H1 (cell line): ENCODE results near the gene SLC26A6. TPM values are rescaled to one million over a fixed set of nuclear protein-coding genes. Genes with fewer than 3 reads are reported as not detected.

ENCODE experiments used
- CTCF ChIA-PET: fragments of 300-600 bp; sonication (Branson Sonifier 250); formaldehyde crosslinking; loops from one replicate; lab custom pipeline; 2021; ENCODE audit not compliant: partially characterized antibody; lab: Charles Lee
- POLR2A ChIA-PET: fragments of 300-600 bp; sonication (Branson Sonifier 250); formaldehyde crosslinking; loops from one replicate; lab custom pipeline; 2021; ENCODE audit warnings: inconsistent platforms; ENCODE audit not compliant: partially characterized antibody; lab: Charles Lee
- DNase-seq, 2 experiments: peaks; one replicate each; pipeline versions ENCODE4 v3.0.0 to v3.0.0-alpha.2; 2010 to 2022; ENCODE audit warnings: low spot score in 2 of 2, low read depth in 1 of 2, mixed read lengths in 1 of 2
- FAIRE-seq: peaks from 2 replicates; lab custom pipeline; 2011; peaks lifted over from hg19 to GRCh38; lab: Jason Lieb, UNC
- H2AFZ ChIP-seq: 2 replicates; pipeline ENCODE4 v1.8.1; 2012; ENCODE audit warnings: low read length, inconsistent platforms
- H2AK5ac ChIP-seq: 2 replicates; pipeline ENCODE4 v1.6.1; 2013; ENCODE audit warnings: low read depth, low read length
- H2BK120ac ChIP-seq: replicated peaks from 2 replicates; pipeline ENCODE3; 2013; ENCODE audit warnings: low read depth, low read length, inconsistent platforms
- H2BK12ac ChIP-seq: 2 replicates; pipeline ENCODE4 v1.6.1; 2013; ENCODE audit warnings: low read depth, low read length
- H2BK15ac ChIP-seq: 2 replicates; pipeline ENCODE4 v1.6.1; 2013; ENCODE audit warnings: low read length
- H2BK20ac ChIP-seq: 2 replicates; pipeline ENCODE4 v1.6.1; 2013; ENCODE audit warnings: low read length
- H2BK5ac ChIP-seq: 2 replicates; pipeline ENCODE4 v1.6.1; 2013; ENCODE audit warnings: low read depth, low read length
- H3K14ac ChIP-seq: 2 replicates; pipeline ENCODE4 v1.6.1; 2013; ENCODE audit warnings: inconsistent platforms; ENCODE audit not compliant: insufficient read length
- H3K18ac ChIP-seq: 2 replicates; pipeline ENCODE4 v1.6.1; 2013; ENCODE audit warnings: low read length; ENCODE audit errors: extremely low read depth
- H3K23ac ChIP-seq: 2 replicates; pipeline ENCODE4 v1.6.1; 2013; ENCODE audit warnings: inconsistent platforms; ENCODE audit not compliant: insufficient read length
- H3K23me2 ChIP-seq: 2 replicates; pipeline ENCODE4 v1.6.1; 2013; ENCODE audit warnings: low read depth, low read length
- H3K27ac ChIP-seq: 2 replicates; pipeline ENCODE4 v1.6.1; 2011; ENCODE audit warnings: low read depth, low read length, inconsistent platforms
- H3K27me3 ChIP-seq, 4 experiments: replicated peaks in 1 of 4; 1 replicate in 1 of 4; 2 replicates in 3 of 4; pipeline versions ENCODE4 v1.6.1 to v1.8.1; 2011 to 2013; ENCODE audit warnings: low read length in 3 of 4, mild to moderate bottlenecking in 3 of 4, inconsistent platforms in 2 of 4, mixed read lengths in 2 of 4, moderate library complexity in 1 of 4; ENCODE audit not compliant: control insufficient read depth in 3 of 4, insufficient read depth in 3 of 4; ENCODE audit errors: extremely low read depth in 1 of 4
- H3K36me3 ChIP-seq, 4 experiments: 2 replicates each; pipeline versions ENCODE4 v1.6.1 to v1.8.1; 2011 to 2013; ENCODE audit warnings: mild to moderate bottlenecking in 4 of 4, low read length in 3 of 4, moderate library complexity in 2 of 4, control low read depth in 1 of 4, inconsistent platforms in 1 of 4; ENCODE audit not compliant: insufficient read depth in 4 of 4, control insufficient read depth in 2 of 4
- H3K4ac ChIP-seq: replicated peaks from 2 replicates; pipeline ENCODE3; 2013; ENCODE audit warnings: low read length, low read depth, mixed read lengths, inconsistent platforms; ENCODE audit not compliant: insufficient read length
- H3K4me1 ChIP-seq, 4 experiments: replicated peaks in 1 of 4; 1 replicate in 1 of 4; 2 replicates in 3 of 4; pipeline versions ENCODE4 v1.6.1 to v1.8.1; 2011 to 2013; ENCODE audit warnings: low read length in 3 of 4, inconsistent platforms in 2 of 4, mixed read lengths in 1 of 4; ENCODE audit not compliant: insufficient read depth in 4 of 4, control insufficient read depth in 3 of 4
- H3K4me2 ChIP-seq, 2 experiments: 2 replicates each; pipeline versions ENCODE4 v1.6.1 to v1.8.1; 2011 to 2013; ENCODE audit warnings: low read depth in 2 of 2, low read length in 2 of 2, control low read depth in 1 of 2, inconsistent platforms in 1 of 2, mild to moderate bottlenecking in 1 of 2; ENCODE audit not compliant: insufficient read depth in 1 of 2
- H3K4me3 ChIP-seq, 4 experiments: fragments of 200-600, 300-600 bp in 1 of 4; sonication (generic), shearing (Covaris generic), sonication (Bioruptor Twin) in 1 of 4; 2 replicates each; pipeline versions ENCODE4 v1.5.1 to v1.8.1; 2011 to 2016; ENCODE audit warnings: low read length in 4 of 4, low read depth in 3 of 4, control low read depth in 2 of 4, inconsistent platforms in 2 of 4, mild to moderate bottlenecking in 2 of 4, mixed read lengths in 1 of 4, moderate library complexity in 1 of 4; ENCODE audit not compliant: insufficient read depth in 2 of 4; ENCODE audit errors: extremely low read depth in 1 of 4
- H3K56ac ChIP-seq: replicated peaks from 2 replicates; pipeline ENCODE3; 2013; ENCODE audit warnings: low read depth, mild to moderate bottlenecking, mixed read lengths, low read length, inconsistent platforms; ENCODE audit not compliant: insufficient read length
- H3K79me1 ChIP-seq: 2 replicates; pipeline ENCODE4 v1.6.1; 2013; ENCODE audit warnings: low read depth, low read length, control low read depth
- H3K79me2 ChIP-seq, 2 experiments: 2 replicates each; pipeline versions ENCODE4 v1.6.1 to v1.8.1; 2012 to 2013; ENCODE audit warnings: low read length in 2 of 2, mild to moderate bottlenecking in 2 of 2, inconsistent platforms in 1 of 2; ENCODE audit not compliant: insufficient read depth in 2 of 2, control insufficient read depth in 1 of 2
- H3K9ac ChIP-seq, 4 experiments: replicated peaks in 1 of 4; 1 replicate in 1 of 4; 2 replicates in 3 of 4; pipeline versions ENCODE4 v1.6.1 to v1.8.1; 2011 to 2013; ENCODE audit warnings: low read depth in 3 of 4, low read length in 3 of 4, control low read depth in 2 of 4, mild to moderate bottlenecking in 2 of 4, moderate library complexity in 2 of 4, inconsistent platforms in 1 of 4; ENCODE audit errors: extremely low read depth in 1 of 4
- H3K9me3 ChIP-seq, 2 experiments: 2 replicates each; pipeline versions ENCODE4 v1.6.1 to v1.8.1; 2012 to 2013; ENCODE audit warnings: mild to moderate bottlenecking in 2 of 2, moderate library complexity in 2 of 2, control low read depth in 1 of 2, inconsistent platforms in 1 of 2, low read depth in 1 of 2, low read length in 1 of 2, mixed read lengths in 1 of 2; ENCODE audit not compliant: insufficient read depth in 2 of 2
- H4K20me1 ChIP-seq, 2 experiments: replicated peaks in 1 of 2; 2 replicates each; pipeline versions ENCODE3 to v1.8.1; 2011 to 2013; ENCODE audit warnings: inconsistent platforms in 2 of 2, low read length in 2 of 2, mild to moderate bottlenecking in 1 of 2; ENCODE audit not compliant: insufficient read depth in 2 of 2, control insufficient read depth in 1 of 2
- H4K5ac ChIP-seq: 2 replicates; pipeline ENCODE4 v1.6.1; 2013; ENCODE audit warnings: low read length, low read depth, mixed read lengths, inconsistent platforms; ENCODE audit not compliant: insufficient read length
- H4K8ac ChIP-seq: 2 replicates; pipeline ENCODE4 v1.8.0; 2013; ENCODE audit warnings: mild to moderate bottlenecking, moderate library complexity, low read length, inconsistent platforms; ENCODE audit not compliant: insufficient read depth; ENCODE audit errors: extremely low read depth
- H4K91ac ChIP-seq: replicated peaks from 2 replicates; pipeline ENCODE3; 2013; ENCODE audit warnings: low read length, mixed read lengths, inconsistent platforms; ENCODE audit not compliant: insufficient read length
- CREB1 ChIP-seq: IDR thresholded peaks from 2 replicates; pipeline ENCODE4 v1.6.1; 2012; ENCODE audit warnings: inconsistent platforms
- FOSL1 ChIP-seq: IDR thresholded peaks from 2 replicates; pipeline ENCODE4 v1.6.1; 2011; ENCODE audit warnings: mild to moderate bottlenecking, low read depth, low read length, moderate library complexity; ENCODE audit not compliant: insufficient read depth
- JUN ChIP-seq: IDR thresholded peaks from 2 replicates; pipeline ENCODE4 v1.6.1; 2011; ENCODE audit warnings: low read depth, mild to moderate bottlenecking, improper control_type of control experiment, low read length
- NANOG ChIP-seq: IDR thresholded peaks from 2 replicates; pipeline ENCODE4 v1.6.1; 2011; ENCODE audit warnings: low read length, low read depth, mild to moderate bottlenecking, inconsistent platforms; ENCODE audit not compliant: insufficient read depth, poor library complexity, severe bottlenecking
- POLR2AphosphoS5 ChIP-seq: IDR thresholded peaks from 2 replicates; pipeline ENCODE4 v1.6.1; 2011; ENCODE audit warnings: low read depth, low read length
- RFX5 ChIP-seq: IDR thresholded peaks from 2 replicates; pipeline ENCODE4 v1.6.1; 2011; ENCODE audit warnings: low read depth, low read length, improper control_type of control experiment, borderline replicate concordance
- SAP30 ChIP-seq: fragments of 300-600 bp; sonication (generic); IDR thresholded peaks from 2 replicates; pipeline ENCODE4 v1.7.1; 2012; ENCODE audit warnings: low read length, moderate library complexity, mild to moderate bottlenecking, inconsistent platforms; ENCODE audit not compliant: insufficient read depth, insufficient replicate concordance
- TBP ChIP-seq: IDR thresholded peaks from 2 replicates; pipeline ENCODE4 v1.6.1; 2011; ENCODE audit warnings: low read depth, low read length, improper control_type of control experiment
- WGBS, 2 experiments: shearing (Covaris generic) in 1 of 2; methylation state at CpG; one replicate each; pipeline versions ENCODE4 v1.1.6 to v1.1.7; 2013 to 2015; ENCODE audit warnings: low lambda C conversion rate in 2 of 2, mixed read lengths in 2 of 2, inconsistent platforms in 1 of 2, low coverage in 1 of 2, missing lambda C conversion rate in 1 of 2; ENCODE audit not compliant: insufficient replicate concordance in 2 of 2, insufficient coverage in 1 of 2, insufficient read length in 1 of 2; ENCODE audit errors: extremely low coverage in 1 of 2, missing lambda C conversion rate in 1 of 2; 5-methylcytosine and 5-hydroxymethylcytosine counted together
- polyA plus RNA-seq, 7 experiments: library from polyadenylated mRNA; depleted of rRNA in 3 of 7; stranded (reverse) in 5 of 7; unstranded in 2 of 7; fragments of >200 nt in 5 of 7; fragments of 200-250 nt in 2 of 7; gene quantifications; 1 replicate in 5 of 7; 2 replicates in 1 of 7; 4 replicates in 1 of 7; pipeline versions ENCODE4 v1.2.1 to v1.2.3, GENCODE V29; 2011 to 2013; ENCODE audit warnings: missing spikeins in 2 of 7, mixed read lengths in 2 of 7
- total RNA-seq: library from RNA; stranded (reverse); fragmentation: NEBNext Ultra II Directional; extraction: Animal tissue kit (Norgen Biotek cat#: 25700); gene quantifications from 2 replicates; pipeline ENCODE4 v1.2.1, GENCODE V29; 2021
- TF ChIP-seq, protein P1 (sequence below): IDR thresholded peaks from 2 replicates; pipeline ENCODE4 v1.6.1; 2012; ENCODE audit warnings: low read length, inconsistent platforms

The SLC26A6 gene
- total and polyA plus RNA-seq, 2 of the 8 experiments (the other 6 are each of a cell fraction or from before 2014, with no cell fraction given), result 50.4 to 58.0 TPM

- H3K27ac ChIP-seq, result peak overlapping the region; percentile 71; the same call in 1 of the 2 replicates
- CTCF ChIA-PET, result interaction anchor here (0.6 to 2.6 kb wide), 13 partner anchors 11 to 107 kb away, joined by 3 to 11 read pairs (median 3); partner anchors contain the start of genes PFKFB4 and SLC26A6
- peak; percentile 16; the same call in 1 of the 2 replicates for TF ChIP-seq TBP
- no peak for TF ChIP-seq RFX5
- no peak for TF ChIP-seq SAP30
- TF ChIP-seq CREB1, result peak; percentile 67
- no peak for TF ChIP-seq NANOG
- TF ChIP-seq JUN, result no peak
- no peak for TF ChIP-seq FOSL1
- TF ChIP-seq, protein P1, sequence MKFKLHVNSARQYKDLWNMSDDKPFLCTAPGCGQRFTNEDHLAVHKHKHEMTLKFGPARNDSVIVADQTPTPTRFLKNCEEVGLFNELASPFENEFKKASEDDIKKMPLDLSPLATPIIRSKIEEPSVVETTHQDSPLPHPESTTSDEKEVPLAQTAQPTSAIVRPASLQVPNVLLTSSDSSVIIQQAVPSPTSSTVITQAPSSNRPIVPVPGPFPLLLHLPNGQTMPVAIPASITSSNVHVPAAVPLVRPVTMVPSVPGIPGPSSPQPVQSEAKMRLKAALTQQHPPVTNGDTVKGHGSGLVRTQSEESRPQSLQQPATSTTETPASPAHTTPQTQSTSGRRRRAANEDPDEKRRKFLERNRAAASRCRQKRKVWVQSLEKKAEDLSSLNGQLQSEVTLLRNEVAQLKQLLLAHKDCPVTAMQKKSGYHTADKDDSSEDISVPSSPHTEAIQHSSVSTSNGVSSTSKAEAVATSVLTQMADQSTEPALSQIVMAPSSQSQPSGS, result no peak
- TF ChIP-seq POLR2AphosphoS5, result peak; percentile 63
These were observed 21.0 kb upstream of the SLC26A6 start for GRCh38 chr3:48656061-48656840.

More at GRCh38 chr3:48656061-48656840, 21.0 kb upstream of the SLC26A6 start:
- Histone ChIP-seq H3K79me1 (peaks cover 2% of the 10 kb centered on the region; the same call in 1 of the 2 replicates), H3K23ac (no peak overlapping the region), H3K18ac (peak overlapping the region; percentile 95), H2BK120ac (no peak overlapping the region), H3K4me3 (peak overlapping the region; percentile 33 to 61 (median 40)), H2BK5ac (peak overlapping the region; percentile 83), H3K36me3 (peaks cover 0 to 13% (median 8%) of the 10 kb centered on the region in 4 experiments; a peak in 5 of 8 replicates), H2BK12ac (peak overlapping the region; percentile 80), H2AFZ (peak overlapping the region; percentile 70; the same call in 1 of the 2 replicates), H3K9ac (peak overlapping the region in 2 of 4 experiments; percentile 54 to 56; a peak in 4 of 7 replicates), H4K8ac (peak overlapping the region; percentile 90; the same call in 1 of the 2 replicates), H4K91ac (peak overlapping the region; percentile 94), H3K56ac (no peak overlapping the region), H3K23me2 (peaks cover 9% of the 10 kb centered on the region; the same call in 1 of the 2 replicates), H3K4me1 (peaks cover 0 to 17% (median 15%) of the 10 kb centered on the region in 4 experiments; a peak in 6 of 7 replicates), H2BK15ac (peak overlapping the region; percentile 99; the same call in 1 of the 2 replicates), H4K20me1 (peaks cover 6 to 39% of the 10 kb centered on the region in 2 experiments), H2AK5ac (no peak overlapping the region), H3K14ac (no peak overlapping the region), H3K4me2 (peak overlapping the region; percentile 74 to 81), H3K79me2 (no peaks in the 10 kb centered on the region), H2BK20ac (no peak overlapping the region), H3K4ac (peak overlapping the region; percentile 58), H4K5ac (peak overlapping the region; percentile 87), H3K27me3 (peaks cover 0 to 5% (median 4%) of the 10 kb centered on the region in 4 experiments; a peak in 3 of 7 replicates), H3K9me3 (no peaks in the 10 kb centered on the region)
- FAIRE-seq (no peak), DNase-seq (peak; percentile 75 to 97)
- POLR2A ChIA-PET, result interaction anchor here (0.7 to 10.5 kb wide), 10 partner anchors 7 to 364 kb away, joined by 3 to 111 read pairs (median 4); partner anchors contain the start of genes ATRIP, CELSR3, IP6K2 and NCKIPSD
- WGBS, 2 experiments, result 28% methylated on average over 45 of the region's 94 CpGs; no CpG with 5 or more reads in 1 of the 2 experiments
